Ectodermal cell (in vitro differentiated cells): ENCODE results near the gene MELTF.
A peak's percentile ranks its signal among the peaks of the same experiment; 100 is the strongest.

Experiments used
- H3K27ac ChIP-seq: 2 replicates; pipeline ENCODE4 v1.7.0; 2013; ENCODE audit warnings: mild to moderate bottlenecking, low read depth, low read length; ENCODE audit not compliant: insufficient read depth, poor library complexity, severe bottlenecking
- H3K27me3 ChIP-seq: 2 replicates; pipeline ENCODE4 v1.7.0; 2013; ENCODE audit warnings: mild to moderate bottlenecking, low read length; ENCODE audit not compliant: insufficient read depth, control insufficient read depth, poor library complexity, severe bottlenecking
- H3K36me3 ChIP-seq: one replicate; pipeline ENCODE4 v1.7.0; 2013; ENCODE audit warnings: low read length; ENCODE audit not compliant: control insufficient read depth, insufficient read depth
- H3K4me1 ChIP-seq: one replicate; pipeline ENCODE4 v1.7.0; 2013; ENCODE audit warnings: low read length; ENCODE audit not compliant: control insufficient read depth, insufficient read depth
- H3K4me3 ChIP-seq: 2 replicates; pipeline ENCODE4 v1.7.0; 2013; ENCODE audit warnings: low read depth, low read length, control low read depth; ENCODE audit not compliant: insufficient read depth
- H3K9me3 ChIP-seq: 2 replicates; pipeline ENCODE4 v1.7.0; 2013; ENCODE audit warnings: mild to moderate bottlenecking, low read length, moderate library complexity; ENCODE audit not compliant: control insufficient read depth
- WGBS, 2 experiments: methylation state at CpG; one replicate each; pipeline ENCODE4 v1.1.7; 2013; ENCODE audit warnings: missing lambda C conversion rate in 2 of 2; 5-methylcytosine and 5-hydroxymethylcytosine counted together

The MELTF gene

DNA sequence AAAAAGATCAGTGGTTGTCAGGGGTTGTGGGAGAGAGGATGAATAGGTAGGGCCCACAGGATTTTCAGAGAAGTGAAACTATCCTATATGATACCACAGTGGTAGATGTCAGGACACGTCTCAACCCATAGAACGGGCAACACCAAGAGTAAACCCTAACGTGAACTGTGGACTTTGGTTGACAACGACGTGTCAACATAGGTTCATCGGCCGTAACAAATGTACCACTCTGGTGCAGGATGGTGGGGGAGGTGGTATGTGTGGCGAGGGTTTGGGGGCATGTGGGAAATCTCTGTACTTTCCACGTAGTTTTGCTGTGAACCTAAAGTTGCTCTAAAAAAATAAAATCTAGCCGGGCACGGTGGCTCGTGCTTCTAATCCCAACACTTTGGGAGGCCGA lies 48.0 kb downstream of the MELTF start:
- H3K4me1 ChIP-seq = no peaks in the 10 kb centered on the region
- 97% methylated on average over 13 of the region's 13 CpGs for WGBS, 2 experiments
- peaks cover 3% of the 10 kb centered on the region for H3K27me3 ChIP-seq
- no peaks in the 10 kb centered on the region for H3K9me3 ChIP-seq
- H3K4me3 ChIP-seq = no peak overlapping the region
- no peak overlapping the region for H3K27ac ChIP-seq
- no peaks in the 10 kb centered on the region for H3K36me3 ChIP-seq

DNA sequence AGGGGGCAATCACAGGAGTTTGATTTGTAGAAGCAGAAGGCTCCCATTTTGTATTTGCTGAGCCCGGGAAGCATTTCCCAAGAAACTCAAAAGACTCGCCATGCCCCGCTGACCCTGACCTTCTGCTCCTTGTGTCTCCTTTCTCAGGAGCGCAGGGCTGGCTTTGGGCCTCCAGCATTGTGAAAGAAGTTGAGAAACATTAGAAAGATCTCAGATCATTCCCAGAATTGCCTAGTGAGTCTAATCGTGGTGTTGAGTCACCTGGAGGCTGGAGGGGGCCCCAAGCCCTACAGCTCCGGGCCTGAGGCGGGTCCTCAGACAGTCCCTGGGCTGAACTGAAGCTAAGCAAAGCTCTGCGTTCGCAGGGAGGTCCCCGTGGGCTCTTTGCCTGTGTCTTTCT lies 50.1 kb downstream of the MELTF start:
- no peaks in the 10 kb centered on the region for H3K36me3 ChIP-seq
- no peaks in the 10 kb centered on the region for H3K9me3 ChIP-seq
- 90 to 94% methylated on average over 10 of the region's 10 CpGs for whole genome bisulfite sequencing, 2 experiments
- H3K27ac ChIP-seq = no peak overlapping the region
- H3K27me3 ChIP-seq = peaks cover 3% of the 10 kb centered on the region
- no peaks in the 10 kb centered on the region for H3K4me1 ChIP-seq
- no peak overlapping the region for H3K4me3 ChIP-seq

DNA sequence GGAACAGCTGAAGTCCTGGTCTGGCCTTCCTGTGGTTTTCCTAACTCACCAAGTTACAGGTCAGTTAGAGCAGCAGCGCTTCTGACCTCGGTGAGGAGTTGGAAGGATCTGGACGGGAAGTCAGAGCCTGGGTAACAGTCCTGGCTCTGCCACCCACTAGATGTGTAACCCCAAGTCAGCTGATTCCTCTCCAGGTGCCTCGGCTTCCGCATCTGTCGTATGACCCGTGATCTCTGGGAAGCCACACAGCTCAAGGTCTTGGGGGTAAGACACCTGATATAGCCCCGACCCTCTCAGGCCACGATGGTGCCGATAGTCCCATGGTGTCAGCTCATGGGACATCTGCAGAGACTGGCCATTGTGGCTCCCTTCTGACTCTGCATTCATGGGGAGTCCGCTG lies 52.7 kb downstream of the MELTF start:
- H3K9me3 ChIP-seq = no peaks in the 10 kb centered on the region
- no peak overlapping the region for H3K4me3 ChIP-seq
- no peaks in the 10 kb centered on the region for H3K36me3 ChIP-seq
- no peak overlapping the region for H3K27ac ChIP-seq
- WGBS, 2 experiments = 92 to 94% methylated on average over 11 of the region's 11 CpGs
- peaks cover 3% of the 10 kb centered on the region for H3K27me3 ChIP-seq
- no peaks in the 10 kb centered on the region for H3K4me1 ChIP-seq

GRCh38 chr3:196975349-196975748 lies 54.3 kb downstream of the MELTF start:
- H3K4me3 ChIP-seq = no peak overlapping the region
- H3K36me3 ChIP-seq = no peaks in the 10 kb centered on the region
- no peak overlapping the region for H3K27ac ChIP-seq
- H3K27me3 ChIP-seq = peaks cover 17% of the 10 kb centered on the region
- H3K9me3 ChIP-seq = no peaks in the 10 kb centered on the region
- WGBS, 2 experiments = 85 to 91% methylated on average over 4 of the region's 4 CpGs
- no peaks in the 10 kb centered on the region for H3K4me1 ChIP-seq

DNA sequence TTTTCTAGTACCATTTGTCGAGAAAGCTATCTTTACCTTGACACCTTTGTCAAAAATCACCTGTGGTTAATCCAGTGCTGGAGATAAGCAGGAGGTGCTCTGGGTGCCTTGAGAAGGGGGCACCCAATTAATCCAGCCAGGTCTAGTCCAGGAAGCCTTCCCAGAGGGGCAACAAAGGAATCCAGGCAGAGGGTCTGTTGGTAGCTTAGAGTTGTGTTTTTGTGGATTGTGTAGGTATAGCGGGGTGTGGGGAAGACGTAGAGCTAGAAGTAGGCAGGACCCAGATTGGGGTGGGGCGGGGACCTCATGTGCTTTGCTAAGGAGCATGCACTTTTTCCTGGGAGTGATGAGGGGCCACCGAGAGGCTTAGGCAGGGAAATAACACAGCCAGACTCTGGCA lies 55.0 kb downstream of the MELTF start:
- H3K4me1 ChIP-seq = no peaks in the 10 kb centered on the region
- WGBS, 2 experiments = 91 to 94% methylated on average over 5 of the region's 5 CpGs
- no peaks in the 10 kb centered on the region for H3K36me3 ChIP-seq
- no peaks in the 10 kb centered on the region for H3K9me3 ChIP-seq
- no peak overlapping the region for H3K4me3 ChIP-seq
- no peak overlapping the region for H3K27ac ChIP-seq
- peaks cover 24% of the 10 kb centered on the region for H3K27me3 ChIP-seq

DNA sequence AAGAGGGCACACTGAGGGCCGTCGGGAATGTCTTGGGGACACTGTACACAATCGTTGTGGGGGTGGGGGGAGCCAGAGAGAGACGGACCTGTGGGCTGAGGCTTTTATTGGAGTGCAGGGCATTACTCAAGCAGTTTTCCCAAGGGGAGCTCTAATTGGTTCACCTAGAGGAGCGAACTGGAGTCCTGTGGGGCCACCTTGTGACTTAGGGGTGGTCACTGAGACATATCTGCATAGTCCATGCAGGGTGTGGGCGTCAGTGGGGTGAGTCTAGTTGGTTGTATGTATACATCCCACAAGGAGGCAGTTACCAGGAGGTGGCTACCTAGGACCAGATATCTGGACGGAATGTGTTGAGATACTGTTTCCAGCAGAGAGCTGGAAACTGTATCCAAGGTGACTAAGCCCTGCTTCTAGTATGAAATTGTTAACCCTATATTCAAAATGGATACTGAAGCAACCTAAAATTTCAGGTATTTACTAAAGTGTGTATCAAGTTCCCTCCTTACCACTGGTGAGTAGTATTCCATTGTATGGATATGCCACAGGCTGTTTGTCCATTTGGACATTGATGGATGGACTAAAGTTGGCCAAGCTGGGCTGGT lies 58.4 kb downstream of the MELTF start:
- no peaks in the 10 kb centered on the region for H3K9me3 ChIP-seq
- 78 to 80% methylated on average over 7 of the region's 7 CpGs for WGBS, 2 experiments
- no peak overlapping the region for H3K27ac ChIP-seq
- no peaks in the 10 kb centered on the region for H3K36me3 ChIP-seq
- H3K27me3 ChIP-seq = peaks cover 55% of the 10 kb centered on the region
- H3K4me3 ChIP-seq = no peak overlapping the region
- H3K4me1 ChIP-seq = no peaks in the 10 kb centered on the region

DNA sequence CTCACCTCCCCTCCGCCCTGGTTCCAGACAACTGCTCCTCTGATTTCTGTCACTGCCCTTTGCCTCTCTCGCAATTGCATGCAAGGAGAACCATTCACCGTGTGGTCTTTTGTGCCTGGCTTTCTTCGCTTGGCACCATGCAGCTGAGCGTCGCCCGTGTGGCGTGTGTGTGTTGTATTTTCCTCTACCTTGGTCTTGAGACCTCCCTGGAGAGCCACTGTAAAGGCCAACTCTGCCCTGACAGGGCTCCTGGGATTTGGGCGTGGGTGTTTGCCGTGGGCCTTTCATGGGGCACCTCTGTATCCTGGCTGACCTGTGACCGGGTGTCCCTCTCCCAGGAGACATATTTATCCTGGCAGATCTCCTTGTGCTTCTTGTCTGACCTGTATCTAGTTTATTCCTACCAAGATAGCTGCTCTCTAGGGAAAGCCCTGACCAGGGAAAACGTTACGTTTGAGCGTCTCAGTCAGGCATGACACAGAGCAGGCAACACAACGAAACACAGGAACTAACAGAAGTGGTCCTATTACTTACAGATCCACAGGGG lies 59.0 kb downstream of the MELTF start:
- Histone ChIP-seq H3K4me3 (no peak overlapping the region), H3K27me3 (peaks cover 61% of the 10 kb centered on the region), H3K9me3 (no peaks in the 10 kb centered on the region), H3K36me3 (no peaks in the 10 kb centered on the region), H3K4me1 (no peaks in the 10 kb centered on the region), H3K27ac (no peak overlapping the region)
- 87 to 89% methylated on average over 15 of the region's 15 CpGs for WGBS, 2 experiments

GRCh38 chr3:196969660-196970546 lies 59.7 kb downstream of the MELTF start:
- H3K27ac ChIP-seq = no peak overlapping the region
- H3K4me3 ChIP-seq = peak overlapping the region; percentile 37
- WGBS, 2 experiments = 10% methylated on average over 86 to 97 of the region's 100 CpGs
- no peaks in the 10 kb centered on the region for H3K9me3 ChIP-seq
- peaks cover 68% of the 10 kb centered on the region for H3K27me3 ChIP-seq
- H3K4me1 ChIP-seq = no peaks in the 10 kb centered on the region
- no peaks in the 10 kb centered on the region for H3K36me3 ChIP-seq

- Histone ChIP-seq H3K36me3 (no peaks in the 10 kb centered on the region), H3K4me3 (peak overlapping the region; percentile 37), H3K27me3 (peaks cover 75% of the 10 kb centered on the region), H3K9me3 (no peaks in the 10 kb centered on the region), H3K27ac (no peak overlapping the region), H3K4me1 (no peaks in the 10 kb centered on the region)
- 2% methylated on average over 72 of the region's 72 CpGs for WGBS, 2 experiments
These were observed 60.4 kb downstream of the MELTF start for GRCh38 chr3:196969134-196969659.
